ENCODE results near the gene ARHGAP10.

- no peak for TF ChIP-seq CTCF (IDR thresholded peaks at IDR 0.05; ENCODE audit: low read depth, low read length, poor library complexity, severe bottlenecking)
- no peak for TF ChIP-seq EZH2phosphoT487 (IDR thresholded peaks at IDR 0.05; ENCODE audit: borderline replicate concordance, low read length)
Observed at GRCh38 chr4:148103597-148104355, 371.9 kb downstream of the ARHGAP10 start.
